GM12878 (cell line): Measurements from ENCODE around the gene CREBZF. TPM values are rescaled to one million over a fixed set of nuclear protein-coding genes. Genes with fewer than 3 reads are reported as not detected.
"Not testable (repeated sequence)": the region's sequence is repeated elsewhere in the genome, so short reads cannot be mapped to it uniquely, and the experiment has no call there.

Experiments
- ATAC-seq: fragments of 200-7000 bp; cut with Tn5 transposase; 3 replicates; pipeline ENCODE4 v1.9.1; 2020; ENCODE audit warnings: mild to moderate bottlenecking, moderate library complexity
- BruUV-seq: library from RNA; stranded (reverse); fragments of 400-500 nt; replicated peaks from 2 replicates; lab custom pipeline; 2021; lab: Mats Ljungman, UMichigan
- CTCF ChIA-PET: fragments of 300-600 bp; sonication (Branson Sonifier 250); formaldehyde crosslinking; extraction: SDS; loops from one replicate; lab custom pipeline; 2021; ENCODE audit warnings: inconsistent platforms; lab: Yijun Ruan, JAX
- POLR2A ChIA-PET: fragments of 350-600 bp; formaldehyde crosslinking; extraction: SDS; loops from one replicate; lab custom pipeline; 2021; ENCODE audit warnings: inconsistent platforms; lab: Charles Lee
- RAD21 ChIA-PET: fragments of 300-600 bp; sonication (Branson Sonifier 250); formaldehyde crosslinking; loops from one replicate; lab custom pipeline; 2023; ENCODE audit warnings: antibody characterized with exemption; ENCODE audit not compliant: unreplicated experiment; lab: Charles Lee
- SMC1A ChIA-PET: fragments of 300-600 bp; sonication (Branson Sonifier 250); formaldehyde crosslinking; loops from one replicate; lab custom pipeline; 2023; ENCODE audit not compliant: unreplicated experiment, uncharacterized antibody; lab: Charles Lee
- DNase-seq: peaks from one replicate; pipeline ENCODE4 v3.0.0-alpha.2; 2011; ENCODE audit warnings: low read depth, low spot score
- FAIRE-seq: peaks from 3 replicates; lab custom pipeline; 2011; peaks lifted over from hg19 to GRCh38; lab: Jason Lieb, UNC
- H2AFZ ChIP-seq: 2 replicates; pipeline ENCODE4 v1.6.0; 2011; ENCODE audit warnings: low read depth, low read length, control low read depth; ENCODE audit not compliant: control insufficient read depth
- H3K27ac ChIP-seq: 2 replicates; pipeline ENCODE4 v1.5.1; 2011; ENCODE audit warnings: control low read depth; ENCODE audit not compliant: control insufficient read depth, insufficient read depth
- H3K27me3 ChIP-seq, 2 experiments: replicated peaks in 1 of 2; 2 replicates each; pipeline versions ENCODE4 v1.6.0 to v1.6.1; 2011; ENCODE audit warnings: low read length in 1 of 2; ENCODE audit not compliant: control insufficient read depth in 2 of 2, insufficient read depth in 2 of 2
- H3K36me3 ChIP-seq, 2 experiments: 2 replicates each; pipeline ENCODE4 v1.5.1; 2011; ENCODE audit warnings: low read length in 1 of 2; ENCODE audit not compliant: control insufficient read depth in 2 of 2, insufficient read depth in 2 of 2
- H3K4me1 ChIP-seq: 2 replicates; pipeline ENCODE4 v1.6.1; 2011; ENCODE audit warnings: mild to moderate bottlenecking, low read length, moderate library complexity, mixed read lengths; ENCODE audit not compliant: control insufficient read depth, insufficient read depth
- H3K4me2 ChIP-seq: 2 replicates; pipeline ENCODE4 v1.6.0; 2011; ENCODE audit warnings: control low read depth; ENCODE audit not compliant: control insufficient read depth, insufficient read depth
- H3K4me3 ChIP-seq: fragments of 200-600 bp; sonication (generic); 2 replicates; pipeline ENCODE4 v1.5.1; 2016
- H3K79me2 ChIP-seq: 2 replicates; pipeline ENCODE4 v1.6.0; 2011; ENCODE audit warnings: low read length; ENCODE audit not compliant: control insufficient read depth, insufficient read depth
- H3K9ac ChIP-seq: 2 replicates; pipeline ENCODE4 v1.8.0; 2011; ENCODE audit warnings: low read length, control low read depth, mixed read lengths; ENCODE audit not compliant: control insufficient read depth, insufficient read depth
- H3K9me3 ChIP-seq: replicated peaks from 3 replicates; pipeline ENCODE4 v1.5.1; 2011; ENCODE audit warnings: mild to moderate bottlenecking, low read length; ENCODE audit not compliant: control insufficient read depth, insufficient read depth
- H4K20me1 ChIP-seq: 2 replicates; pipeline ENCODE4 v1.6.0; 2011; ENCODE audit not compliant: control insufficient read depth, insufficient read depth
- CEBPB ChIP-seq, 2 experiments: fragments of 150-350 bp in 1 of 2; IDR thresholded peaks; 2 replicates each; pipeline ENCODE4 v1.6.1; 2012 to 2014; ENCODE audit warnings: low read depth in 2 of 2, low read length in 2 of 2, borderline replicate concordance in 1 of 2, inconsistent platforms in 1 of 2
- JUND ChIP-seq: IDR thresholded peaks from 2 replicates; pipeline ENCODE4 v1.6.1; 2012; ENCODE audit warnings: low read depth, mild to moderate bottlenecking, low read length, improper control_type of control experiment, moderate library complexity
- WGBS: methylation state at CpG from one replicate; pipeline ENCODE4 v1.1.6; 2016; ENCODE audit warnings: low lambda C conversion rate; ENCODE audit not compliant: insufficient replicate concordance, insufficient coverage; ENCODE audit errors: missing lambda C conversion rate; 5-methylcytosine and 5-hydroxymethylcytosine counted together
- in situ Hi-C: fragments of 300-500 bp; cut with MboI; formaldehyde crosslinking; loops from 9 replicates; pipeline ENCODE4 v1.14.3; 2018; ENCODE audit warnings: mixed read lengths
- intact Hi-C: fragments of 100-400 bp; cut with micrococcal nuclease; formaldehyde crosslinking; loops from one replicate; pipeline ENCODE4 v1.14.2; 2022; ENCODE audit not compliant: unreplicated experiment
- polyA plus RNA-seq, 11 experiments: library from polyadenylated mRNA; depleted of rRNA in 4 of 11; unstranded in 6 of 11; stranded (reverse) in 5 of 11; fragments of >200 nt; fragmentation: Nextera tagmentation in 4 of 11; fragmentation: Illumina TruSeq in 1 of 11; extraction: Ambion mirVana in 4 of 11; extraction: Trizol in 1 of 11; gene quantifications; 1 replicate in 1 of 11; 2 replicates in 10 of 11; pipeline versions ENCODE4 v1.2.1 to v1.2.3, GENCODE V29; 2011 to 2016; ENCODE audit warnings: inconsistent platforms in 2 of 11, missing spikeins in 2 of 11, low read depth in 1 of 11
- total RNA-seq, 4 experiments: library from RNA; depleted of rRNA in 3 of 4; stranded (reverse); fragments of >200 nt in 3 of 4; fragmentation: Illumina TruSeq in 1 of 4; extraction: Trizol in 1 of 4; gene quantifications; 2 replicates each; pipeline versions ENCODE4 v1.2.1 to v1.2.3, GENCODE V29; 2013 to 2021

Gene CREBZF
- total and polyA plus RNA-seq, 10 of the 15 experiments (the other 5 are each of a cell fraction or from before 2014, with no cell fraction given), result 11.1 to 51.2 (median 34.1) TPM

GRCh38 chr11:85619499-85619898, 45.4 kb downstream of the CREBZF start:
- ATAC-seq, result no peak

GRCh38 chr11:85611643-85612042, 53.3 kb downstream of the CREBZF start:
- POLR2A ChIA-PET, result interaction anchor here (0.7 kb wide), 1 partner anchor 836 kb away, joined by 3 read pairs; no protein-coding TSS in a partner anchor
- H3K9ac ChIP-seq, in situ Hi-C loops, H3K4me1 ChIP-seq, CTCF ChIA-PET, RAD21 ChIA-PET, H3K27me3 ChIP-seq, H3K9me3 ChIP-seq, ATAC-seq, H4K20me1 ChIP-seq, H3K4me3 ChIP-seq, H3K4me2 ChIP-seq, H3K36me3 ChIP-seq, H3K79me2 ChIP-seq, DNase-seq, BruUV-seq, SMC1A ChIA-PET, intact Hi-C loops, H2AFZ ChIP-seq, H3K27ac ChIP-seq, FAIRE-seq: not testable (repeated sequence)
- WGBS, result 25% methylated on average over 2 of the region's 2 CpGs

More at GRCh38 chr11:85619499-85619898, 45.4 kb downstream of the CREBZF start:
- intact Hi-C loops, result no loop called here
- FAIRE-seq (no peak), DNase-seq (no peak)
- H3K79me2 ChIP-seq, result no peaks in the 10 kb centered on the region
- TF ChIP-seq CEBPB (IDR thresholded peaks at IDR 0.05; ENCODE audit: borderline replicate concordance in 1 of 2, low read depth in 2 of 2, low read length in 2 of 2) (0 out of 4 replicates have a peak, but pooled peaks of 1 of the 2 experiments have one; percentile 25), JUND (no peak)
- H3K36me3 ChIP-seq, result no peaks in the 10 kb centered on the region
- WGBS, result 71% methylated on average over 4 of the region's 6 CpGs
- no peaks in the 10 kb centered on the region for H3K9me3 ChIP-seq
- ChIA-PET CTCF (no interaction called here), SMC1A (interaction anchor here (0.7 kb wide), 1 partner anchor 37 kb away, joined by 3 read pairs; no protein-coding TSS in a partner anchor), POLR2A (interaction anchor here (0.6 kb wide), 1 partner anchor 319 kb away, joined by 3 read pairs; no protein-coding TSS in a partner anchor), RAD21 (interaction anchor here (0.6 kb wide), 1 partner anchor 29 kb away, joined by 3 read pairs; no protein-coding TSS in a partner anchor)
- no TSS peak for BruUV-seq
- no peak overlapping the region for H3K27ac ChIP-seq
- no peaks in the 10 kb centered on the region for H3K4me1 ChIP-seq
- in situ Hi-C loops, result no loop called here
- H3K4me3 ChIP-seq, result no peak overlapping the region
- no peaks in the 10 kb centered on the region for H3K27me3 ChIP-seq
- no peak overlapping the region for H3K9ac ChIP-seq
- H3K4me2 ChIP-seq, result no peak overlapping the region
- H4K20me1 ChIP-seq, result no peaks in the 10 kb centered on the region
- H2AFZ ChIP-seq, result no peak overlapping the region

Other genes starting within 250 kb of the CREBZF start
- gene DLG2, start 37.8 kb downstream of the CREBZF start, total RNA-seq (2014; rRNA removed), result 0.51 and 0.54 TPM in 2 replicates
- gene DLG2, start 37.8 kb downstream of the CREBZF start, total RNA-seq (2014; rRNA removed; fragmentation: Illumina TruSeq; extraction: Trizol), result 0.88 and 0.98 TPM in 2 replicates
- 0.38 and 1.0 TPM in 2 replicates for gene DLG2, start 37.8 kb downstream of the CREBZF start, total RNA-seq (2021)
- 0.98 and 1.6 TPM in 2 replicates for gene DLG2, start 37.8 kb downstream of the CREBZF start, polyA plus RNA-seq (2011; rRNA removed)
- gene DLG2, start 37.8 kb downstream of the CREBZF start, polyA plus RNA-seq (2014; fragmentation: Illumina TruSeq; extraction: Trizol), result 0.37 and 0.49 TPM in 2 replicates
- under 1 TPM; 0.09 to 0.29 TPM for gene DLG2, start 37.8 kb downstream of the CREBZF start, polyA plus RNA-seq (2014; fragmentation: Nextera tagmentation; extraction: Ambion mirVana)
- gene DLG2, start 37.8 kb downstream of the CREBZF start, polyA plus RNA-seq (2014; rRNA removed), result 0.23 and 0.33 TPM in 2 replicates
- gene DLG2, start 37.8 kb downstream of the CREBZF start, polyA plus RNA-seq (2016; fragmentation: Nextera tagmentation; extraction: Ambion mirVana), result under 1 TPM; 0.09 to 0.21 TPM
- gene TMEM126B, start 36.5 kb downstream of the CREBZF start, total RNA-seq (2014; rRNA removed), result 48.3 and 55.0 TPM in 2 replicates
- gene TMEM126B, start 36.5 kb downstream of the CREBZF start, total RNA-seq (2014; rRNA removed; fragmentation: Illumina TruSeq; extraction: Trizol), result 56.1 and 61.1 TPM in 2 replicates
- gene TMEM126B, start 36.5 kb downstream of the CREBZF start, total RNA-seq (2021), result 36.5 and 36.9 TPM in 2 replicates
- gene TMEM126B, start 36.5 kb downstream of the CREBZF start, polyA plus RNA-seq (2011; rRNA removed), result 80.1 and 124 TPM in 2 replicates
- 66.6 and 109 TPM in 2 replicates for gene TMEM126B, start 36.5 kb downstream of the CREBZF start, polyA plus RNA-seq (2014; fragmentation: Illumina TruSeq; extraction: Trizol)
- 100 to 1,000 TPM in 1 of 2 experiments, 10 to 100 TPM in 1; 83.8 to 117 TPM for gene TMEM126B, start 36.5 kb downstream of the CREBZF start, polyA plus RNA-seq (2014; fragmentation: Nextera tagmentation; extraction: Ambion mirVana)
- gene TMEM126B, start 36.5 kb downstream of the CREBZF start, polyA plus RNA-seq (2014; rRNA removed), result 47.0 and 65.5 TPM in 2 replicates
- gene TMEM126B, start 36.5 kb downstream of the CREBZF start, polyA plus RNA-seq (2016; fragmentation: Nextera tagmentation; extraction: Ambion mirVana), result 10 to 100 TPM; 74.0 to 77.1 TPM
- gene TMEM126A, start 17.2 kb downstream of the CREBZF start, total RNA-seq (2014; rRNA removed), result 38.6 and 49.6 TPM in 2 replicates
- gene TMEM126A, start 17.2 kb downstream of the CREBZF start, total RNA-seq (2014; rRNA removed; fragmentation: Illumina TruSeq; extraction: Trizol), result 56.7 and 57.9 TPM in 2 replicates
- 40.3 and 41.5 TPM in 2 replicates for gene TMEM126A, start 17.2 kb downstream of the CREBZF start, total RNA-seq (2021)
- 85.0 and 104 TPM in 2 replicates for gene TMEM126A, start 17.2 kb downstream of the CREBZF start, polyA plus RNA-seq (2011; rRNA removed)
- gene TMEM126A, start 17.2 kb downstream of the CREBZF start, polyA plus RNA-seq (2014; fragmentation: Illumina TruSeq; extraction: Trizol), result 58.4 and 59.8 TPM in 2 replicates
- 100 to 1,000 TPM; 184 to 208 TPM for gene TMEM126A, start 17.2 kb downstream of the CREBZF start, polyA plus RNA-seq (2014; fragmentation: Nextera tagmentation; extraction: Ambion mirVana)
- 41.0 and 53.3 TPM in 2 replicates for gene TMEM126A, start 17.2 kb downstream of the CREBZF start, polyA plus RNA-seq (2014; rRNA removed)
- gene TMEM126A, start 17.2 kb downstream of the CREBZF start, polyA plus RNA-seq (2016; fragmentation: Nextera tagmentation; extraction: Ambion mirVana), result 100 to 1,000 TPM in 1 of 2 experiments, 10 to 100 TPM in 1; 92.2 to 103 TPM
- not detected in 2 replicates for gene CCDC89, start 21.1 kb upstream of the CREBZF start, total RNA-seq (2014; rRNA removed)
- not detected in 2 replicates for gene CCDC89, start 21.1 kb upstream of the CREBZF start, total RNA-seq (2014; rRNA removed; fragmentation: Illumina TruSeq; extraction: Trizol)
- not detected in 2 replicates for gene CCDC89, start 21.1 kb upstream of the CREBZF start, total RNA-seq (2021)
- 0.07 TPM in 1 of 2 replicates, not detected in the other for gene CCDC89, start 21.1 kb upstream of the CREBZF start, polyA plus RNA-seq (2011; rRNA removed)
- not detected in 2 replicates for gene CCDC89, start 21.1 kb upstream of the CREBZF start, polyA plus RNA-seq (2014; fragmentation: Illumina TruSeq; extraction: Trizol)
- gene CCDC89, start 21.1 kb upstream of the CREBZF start, polyA plus RNA-seq (2014; fragmentation: Nextera tagmentation; extraction: Ambion mirVana), result under 1 TPM in 1 of 2 experiments, not detected in 1; 0.11 TPM
- not detected in 2 replicates for gene CCDC89, start 21.1 kb upstream of the CREBZF start, polyA plus RNA-seq (2014; rRNA removed)
- under 1 TPM in 1 of 2 experiments, not detected in 1; 0.15 TPM for gene CCDC89, start 21.1 kb upstream of the CREBZF start, polyA plus RNA-seq (2016; fragmentation: Nextera tagmentation; extraction: Ambion mirVana)
- 0.11 and 0.56 TPM in 2 replicates for gene SYTL2, start 146.0 kb upstream of the CREBZF start, total RNA-seq (2014; rRNA removed)
- 0.18 and 0.45 TPM in 2 replicates for gene SYTL2, start 146.0 kb upstream of the CREBZF start, total RNA-seq (2014; rRNA removed; fragmentation: Illumina TruSeq; extraction: Trizol)
- 0.31 and 0.40 TPM in 2 replicates for gene SYTL2, start 146.0 kb upstream of the CREBZF start, total RNA-seq (2021)
- 1.4 and 3.0 TPM in 2 replicates for gene SYTL2, start 146.0 kb upstream of the CREBZF start, polyA plus RNA-seq (2011; rRNA removed)
- 0.13 and 0.78 TPM in 2 replicates for gene SYTL2, start 146.0 kb upstream of the CREBZF start, polyA plus RNA-seq (2014; fragmentation: Illumina TruSeq; extraction: Trizol)
- gene SYTL2, start 146.0 kb upstream of the CREBZF start, polyA plus RNA-seq (2014; fragmentation: Nextera tagmentation; extraction: Ambion mirVana), result under 1 TPM in 1 of 2 experiments, not detected in 1; 0.02 TPM
- 0.23 and 0.32 TPM in 2 replicates for gene SYTL2, start 146.0 kb upstream of the CREBZF start, polyA plus RNA-seq (2014; rRNA removed)
- gene SYTL2, start 146.0 kb upstream of the CREBZF start, polyA plus RNA-seq (2016; fragmentation: Nextera tagmentation; extraction: Ambion mirVana), result under 1 TPM in 1 of 2 experiments, not detected in 1; 0.28 TPM
- not detected in 2 replicates for gene CCDC83, start 190.3 kb upstream of the CREBZF start, total RNA-seq (2014; rRNA removed)
- gene CCDC83, start 190.3 kb upstream of the CREBZF start, total RNA-seq (2014; rRNA removed; fragmentation: Illumina TruSeq; extraction: Trizol), result not detected in 2 replicates
- not detected in 2 replicates for gene CCDC83, start 190.3 kb upstream of the CREBZF start, total RNA-seq (2021)
- gene CCDC83, start 190.3 kb upstream of the CREBZF start, polyA plus RNA-seq (2011; rRNA removed), result not detected in 2 replicates
- gene CCDC83, start 190.3 kb upstream of the CREBZF start, polyA plus RNA-seq (2014; fragmentation: Illumina TruSeq; extraction: Trizol), result not detected in 2 replicates
- gene CCDC83, start 190.3 kb upstream of the CREBZF start, polyA plus RNA-seq (2014; fragmentation: Nextera tagmentation; extraction: Ambion mirVana), result not detected
- not detected in 2 replicates for gene CCDC83, start 190.3 kb upstream of the CREBZF start, polyA plus RNA-seq (2014; rRNA removed)
- not detected for gene CCDC83, start 190.3 kb upstream of the CREBZF start, polyA plus RNA-seq (2016; fragmentation: Nextera tagmentation; extraction: Ambion mirVana)